ENCODE measurements around the gene DGKI. TPM values are rescaled to one million over a fixed set of nuclear protein-coding genes. Genes with fewer than 3 reads are reported as not detected.

Gene DGKI
- total and polyA plus RNA-seq, 9 of the 15 experiments (the other 6 are each of a cell fraction or from before 2014, with no cell fraction given): 0.11 to 0.54 (median 0.15) TPM; not detected in 5

DNA sequence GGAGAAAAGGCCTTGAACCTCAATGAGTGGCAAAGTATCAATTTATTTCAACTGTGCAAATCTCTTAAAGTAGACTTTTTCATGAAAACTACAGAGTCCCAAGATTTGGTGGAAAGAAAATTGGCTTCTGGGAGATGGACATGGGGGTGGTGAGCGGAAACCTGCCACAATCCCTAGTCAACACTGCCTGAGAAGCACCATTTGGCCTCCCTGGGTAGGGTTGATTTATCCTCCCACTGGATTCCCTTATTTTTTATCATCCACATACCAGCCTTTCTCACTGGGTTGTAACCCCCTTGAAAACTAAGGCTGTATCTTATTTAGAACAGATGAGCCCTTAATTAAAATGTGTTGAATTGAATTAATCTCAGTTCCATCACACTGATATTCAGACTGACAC, 401.5 kb downstream of the DGKI start:
- Histone ChIP-seq H3K4me2 (ENCODE audit: insufficient read depth, low read length) (no peak overlapping the region), H3K27ac (ENCODE audit: extremely low read depth, low read depth, low read length) (no peak overlapping the region), H3K9ac (ENCODE audit: insufficient read depth in 1 of 2, low read depth in 2 of 2, low read length in 2 of 2) (no peak overlapping the region), H4K20me1 (replicated peaks; ENCODE audit: control insufficient read depth, insufficient read depth, low read length) (no peaks in the 10 kb centered on the region), H3K36me3 (ENCODE audit: control insufficient read depth, insufficient read depth, low read length) (no peaks in the 10 kb centered on the region), H3K9me3 (replicated peaks; ENCODE audit: control insufficient read depth, insufficient read depth, low read depth, low read length) (no peaks in the 10 kb centered on the region), H3K4me3 (no peak overlapping the region), H3K79me2 (ENCODE audit: control insufficient read depth, insufficient read depth, low read length) (no peaks in the 10 kb centered on the region), H3K27me3 (ENCODE audit: control insufficient read depth in 2 of 2, insufficient read depth in 2 of 2, low read length in 2 of 2) (no peaks in the 10 kb centered on the region), H3K4me1 (replicated peaks in 1 of 2; ENCODE audit: control insufficient read depth in 2 of 2, insufficient read depth in 2 of 2, low read length in 2 of 2) (no peaks in the 10 kb centered on the region), H3K9me1 (ENCODE audit: control insufficient read depth, insufficient read depth, low read length) (no peaks in the 10 kb centered on the region), H2AFZ (ENCODE audit: low read depth, low read length) (no peak overlapping the region)
- DNase-seq (ENCODE audit: extremely low read depth in 1 of 4, low spot score in 3 of 4): no peak
- in situ Hi-C loops (cut with MboI): no loop called here
- no peak for ATAC-seq
- BruUV-seq (replicated peaks): no TSS peak
- TF ChIP-seq, protein P1, sequence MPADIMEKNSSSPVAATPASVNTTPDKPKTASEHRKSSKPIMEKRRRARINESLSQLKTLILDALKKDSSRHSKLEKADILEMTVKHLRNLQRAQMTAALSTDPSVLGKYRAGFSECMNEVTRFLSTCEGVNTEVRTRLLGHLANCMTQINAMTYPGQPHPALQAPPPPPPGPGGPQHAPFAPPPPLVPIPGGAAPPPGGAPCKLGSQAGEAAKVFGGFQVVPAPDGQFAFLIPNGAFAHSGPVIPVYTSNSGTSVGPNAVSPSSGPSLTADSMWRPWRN (IDR thresholded peaks at IDR 0.05; ENCODE audit: low read depth): no peak
- TF ChIP-seq, protein P2, sequence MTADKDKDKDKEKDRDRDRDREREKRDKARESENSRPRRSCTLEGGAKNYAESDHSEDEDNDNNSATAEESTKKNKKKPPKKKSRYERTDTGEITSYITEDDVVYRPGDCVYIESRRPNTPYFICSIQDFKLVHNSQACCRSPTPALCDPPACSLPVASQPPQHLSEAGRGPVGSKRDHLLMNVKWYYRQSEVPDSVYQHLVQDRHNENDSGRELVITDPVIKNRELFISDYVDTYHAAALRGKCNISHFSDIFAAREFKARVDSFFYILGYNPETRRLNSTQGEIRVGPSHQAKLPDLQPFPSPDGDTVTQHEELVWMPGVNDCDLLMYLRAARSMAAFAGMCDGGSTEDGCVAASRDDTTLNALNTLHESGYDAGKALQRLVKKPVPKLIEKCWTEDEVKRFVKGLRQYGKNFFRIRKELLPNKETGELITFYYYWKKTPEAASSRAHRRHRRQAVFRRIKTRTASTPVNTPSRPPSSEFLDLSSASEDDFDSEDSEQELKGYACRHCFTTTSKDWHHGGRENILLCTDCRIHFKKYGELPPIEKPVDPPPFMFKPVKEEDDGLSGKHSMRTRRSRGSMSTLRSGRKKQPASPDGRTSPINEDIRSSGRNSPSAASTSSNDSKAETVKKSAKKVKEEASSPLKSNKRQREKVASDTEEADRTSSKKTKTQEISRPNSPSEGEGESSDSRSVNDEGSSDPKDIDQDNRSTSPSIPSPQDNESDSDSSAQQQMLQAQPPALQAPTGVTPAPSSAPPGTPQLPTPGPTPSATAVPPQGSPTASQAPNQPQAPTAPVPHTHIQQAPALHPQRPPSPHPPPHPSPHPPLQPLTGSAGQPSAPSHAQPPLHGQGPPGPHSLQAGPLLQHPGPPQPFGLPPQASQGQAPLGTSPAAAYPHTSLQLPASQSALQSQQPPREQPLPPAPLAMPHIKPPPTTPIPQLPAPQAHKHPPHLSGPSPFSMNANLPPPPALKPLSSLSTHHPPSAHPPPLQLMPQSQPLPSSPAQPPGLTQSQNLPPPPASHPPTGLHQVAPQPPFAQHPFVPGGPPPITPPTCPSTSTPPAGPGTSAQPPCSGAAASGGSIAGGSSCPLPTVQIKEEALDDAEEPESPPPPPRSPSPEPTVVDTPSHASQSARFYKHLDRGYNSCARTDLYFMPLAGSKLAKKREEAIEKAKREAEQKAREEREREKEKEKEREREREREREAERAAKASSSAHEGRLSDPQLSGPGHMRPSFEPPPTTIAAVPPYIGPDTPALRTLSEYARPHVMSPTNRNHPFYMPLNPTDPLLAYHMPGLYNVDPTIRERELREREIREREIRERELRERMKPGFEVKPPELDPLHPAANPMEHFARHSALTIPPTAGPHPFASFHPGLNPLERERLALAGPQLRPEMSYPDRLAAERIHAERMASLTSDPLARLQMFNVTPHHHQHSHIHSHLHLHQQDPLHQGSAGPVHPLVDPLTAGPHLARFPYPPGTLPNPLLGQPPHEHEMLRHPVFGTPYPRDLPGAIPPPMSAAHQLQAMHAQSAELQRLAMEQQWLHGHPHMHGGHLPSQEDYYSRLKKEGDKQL (CRISPR knock-in tag; IDR thresholded peaks at IDR 0.05; ENCODE audit: borderline replicate concordance): no peak
- TF ChIP-seq RBM14 (IDR thresholded peaks at IDR 0.05; ENCODE audit: borderline replicate concordance, insufficient read depth, low read depth, low read length) (no peak), MCM2 (IDR thresholded peaks at IDR 0.05; ENCODE audit: low read depth) (no peak), MTA1 (IDR thresholded peaks at IDR 0.05; ENCODE audit: borderline replicate concordance) (no peak)
- intact Hi-C loops (cut with micrococcal nuclease): no loop called here
- WGBS (ENCODE audit: insufficient coverage, low coverage, missing lambda C conversion rate): 0% methylated on average over 1 of the region's 1 CpG
- FAIRE-seq: no peak
- POLR2A ChIA-PET: interaction anchor here (0.6 to 1.5 kb wide), 2 partner anchors 8 to 23 kb away, joined by 3 read pairs; no protein-coding TSS in a partner anchor
- CTCF ChIA-PET (ENCODE audit: low intra/inter-chr PET ratio): no interaction called here
